GM12891 (cell line): ENCODE results near the gene ST6GALNAC1.

ENCODE experiments used
- POLR2A ChIP-seq: IDR thresholded peaks from 2 replicates; pipeline ENCODE4 v1.6.1; 2011; ENCODE audit warnings: low read depth, low read length, control low read depth
- POLR2AphosphoS5 ChIP-seq: IDR thresholded peaks from 2 replicates; pipeline ENCODE4 v1.6.1; 2011; ENCODE audit warnings: low read depth, low read length, control low read depth
- POU2F2 ChIP-seq: IDR thresholded peaks from 2 replicates; pipeline ENCODE4 v1.6.1; 2011; ENCODE audit warnings: low read depth, mild to moderate bottlenecking, control low read depth, low read length, moderate library complexity
- TAF1 ChIP-seq: IDR thresholded peaks from 2 replicates; pipeline ENCODE4 v1.6.1; 2011; ENCODE audit warnings: low read depth, low read length, control low read depth

DNA sequence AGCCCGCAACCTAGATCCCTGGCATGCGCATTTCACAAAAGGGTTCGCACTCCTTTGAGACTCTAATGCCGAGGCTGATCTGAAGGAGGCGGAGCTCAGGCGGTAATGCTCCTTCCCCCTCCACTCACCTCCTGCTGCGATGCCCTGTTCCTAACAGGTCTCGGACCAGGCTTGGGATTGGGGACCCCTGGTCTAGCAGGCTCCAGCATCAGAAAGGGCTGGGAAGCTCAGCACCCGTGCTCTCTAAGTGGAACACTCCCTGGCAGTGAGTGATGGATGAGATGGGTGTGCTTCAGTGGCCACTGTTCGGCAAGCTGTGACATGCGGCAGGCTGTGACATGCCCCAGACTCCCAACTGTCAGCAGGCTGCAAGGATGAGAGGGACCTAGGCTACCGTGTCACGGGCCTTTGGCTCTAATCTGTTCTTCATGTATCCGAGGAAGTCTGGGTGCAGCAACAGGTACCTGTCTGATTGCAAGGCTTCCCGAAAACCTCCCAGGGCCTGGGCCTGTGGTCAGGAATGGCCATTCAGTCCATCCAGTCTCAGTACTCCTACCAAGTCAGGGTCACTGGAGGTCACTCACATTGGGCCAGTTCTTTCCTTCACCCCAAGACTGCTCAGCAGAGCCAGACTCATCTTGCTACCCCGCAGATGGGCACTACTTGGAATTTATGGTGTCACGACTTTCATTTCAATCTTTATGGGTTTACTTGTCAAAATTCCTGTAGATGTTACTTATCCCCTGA lies 56.6 kb downstream of the ST6GALNAC1 start:
- TF ChIP-seq TAF1, result no peak
- TF ChIP-seq POLR2A, result no peak
- TF ChIP-seq POLR2AphosphoS5, result no peak
- TF ChIP-seq POU2F2, result no peak
